Stimulated activated naive CD8-positive, alpha-beta T cell treated with anti-CD3 and anti-CD28 coated beads, Interleukin-15, amount 100 ng/mL, for 72 hours (primary cell): ENCODE data around the gene MACROD2.

Experiments used
- ATAC-seq: fragments of 150-1000 bp; cut with Tn5 transposase; 2 replicates; pipeline ENCODE4 v1.10.0; 2021; ENCODE audit warnings: mild to moderate bottlenecking, moderate library complexity
- DNase-seq, 2 donors: peaks; one replicate each; pipeline ENCODE4 v3.0.0; 2021 to 2022
- H3K27ac Mint-ChIP-seq, 2 donors: one replicate each; pipeline ENCODE4 v1.8.0; 2022; ENCODE audit warnings: mild to moderate bottlenecking in 2 of 2, mixed read lengths in 2 of 2, moderate library complexity in 2 of 2
- H3K27me3 Mint-ChIP-seq: one replicate; pipeline ENCODE4 v1.8.0; 2022; ENCODE audit warnings: mixed read lengths
- H3K4me1 Mint-ChIP-seq: one replicate; pipeline ENCODE4 v1.8.0; 2022; ENCODE audit warnings: mild to moderate bottlenecking, mixed read lengths
- H3K4me3 Mint-ChIP-seq, 2 donors: one replicate each; pipeline ENCODE4 v1.8.0; 2022; ENCODE audit warnings: mild to moderate bottlenecking in 2 of 2, mixed read lengths in 2 of 2, moderate library complexity in 1 of 2
- H3K9me3 Mint-ChIP-seq, 2 donors: one replicate each; pipeline ENCODE4 v1.8.0; 2022; ENCODE audit warnings: mixed read lengths in 2 of 2

MACROD2 gene

DNA sequence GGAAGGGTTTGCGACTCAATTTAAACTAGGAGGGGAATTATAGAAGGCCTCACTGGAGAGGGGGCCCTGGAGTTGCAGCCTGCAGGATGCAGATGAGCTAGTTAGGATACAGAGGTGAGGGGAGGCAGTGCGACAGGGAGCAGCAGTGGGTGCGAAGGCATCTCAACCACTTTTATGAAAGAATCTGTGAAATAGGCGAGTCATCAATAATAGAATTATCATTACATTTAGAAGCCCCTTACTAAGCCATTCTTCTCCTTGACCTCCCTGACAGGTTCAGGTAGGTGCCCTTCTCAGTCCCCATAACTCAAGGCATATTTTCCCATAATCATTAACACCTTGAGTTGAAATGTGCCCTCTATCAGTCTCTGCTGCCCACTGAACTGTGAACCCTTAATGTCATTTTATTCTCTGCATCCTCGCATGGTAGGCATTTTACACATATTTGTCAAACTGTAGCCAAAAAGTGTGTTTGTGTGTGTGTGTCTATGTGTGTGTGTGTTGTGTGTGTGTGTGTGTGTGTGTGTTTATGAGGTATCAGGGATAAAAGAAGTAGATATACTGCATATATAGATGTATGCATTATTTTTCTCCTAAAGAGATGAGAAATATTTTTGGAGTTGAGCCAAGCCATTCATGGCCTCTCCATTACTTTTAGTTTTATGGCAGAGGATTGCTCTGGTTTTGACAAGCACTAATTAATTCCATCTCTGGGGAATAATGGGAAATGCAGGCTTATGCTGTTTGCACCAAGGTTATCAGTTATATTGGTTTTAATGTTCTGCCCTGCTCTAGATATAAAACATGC, 1679.1 kb downstream of the MACROD2 start:
- H3K4me3 Mint-ChIP-seq: no peak overlapping the region
- H3K27me3 Mint-ChIP-seq: no peaks in the 10 kb centered on the region
- no peak for ATAC-seq
- H3K4me1 Mint-ChIP-seq: no peaks in the 10 kb centered on the region
- peaks cover 7 to 8% of the 10 kb centered on the region in 2 donors for H3K9me3 Mint-ChIP-seq
- H3K27ac Mint-ChIP-seq: no peak overlapping the region
- DNase-seq: no peak

- H3K27me3 Mint-ChIP-seq: no peaks in the 10 kb centered on the region
- peaks cover 5 to 7% of the 10 kb centered on the region in 2 donors for H3K9me3 Mint-ChIP-seq
- DNase-seq (no peak), ATAC-seq (no peak)
- H3K4me3 Mint-ChIP-seq: no peak overlapping the region
- no peak overlapping the region for H3K27ac Mint-ChIP-seq
- no peaks in the 10 kb centered on the region for H3K4me1 Mint-ChIP-seq
These were observed 1679.8 kb downstream of the MACROD2 start for GRCh38 chr20:15675061-15675514.

- DNase-seq (no peak), ATAC-seq (no peak)
- no peak overlapping the region for H3K4me3 Mint-ChIP-seq
- H3K27ac Mint-ChIP-seq: no peak overlapping the region
- no peaks in the 10 kb centered on the region for H3K27me3 Mint-ChIP-seq
- no peaks in the 10 kb centered on the region for H3K4me1 Mint-ChIP-seq
- peaks cover 10 to 15% of the 10 kb centered on the region in 2 donors for H3K9me3 Mint-ChIP-seq
These were observed 1680.6 kb downstream of the MACROD2 start for GRCh38 chr20:15675813-15676484.

DNA sequence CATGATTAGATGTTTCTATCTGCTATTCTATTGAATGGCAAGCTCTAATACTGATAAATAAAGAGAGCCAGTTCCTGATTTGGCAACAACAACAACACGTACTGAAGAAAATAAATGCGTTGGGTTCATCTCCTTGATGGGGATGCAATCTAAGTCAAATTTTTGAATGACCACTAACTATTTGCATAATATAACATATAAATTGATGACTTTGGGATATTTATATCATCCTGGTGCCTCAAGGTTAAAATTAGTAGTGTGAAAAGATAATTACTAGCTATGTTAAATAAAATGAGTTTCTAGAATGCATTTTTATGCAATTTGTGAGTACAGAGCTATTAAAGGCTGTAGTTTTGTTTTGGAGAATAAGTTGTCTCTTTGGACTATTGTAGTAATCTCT, 1681.5 kb downstream of the MACROD2 start:
- ATAC-seq: no peak

GRCh38 chr20:15682690-15683089, 1687.4 kb downstream of the MACROD2 start:
- H3K4me1 Mint-ChIP-seq: no peaks in the 10 kb centered on the region
- no peak overlapping the region for H3K27ac Mint-ChIP-seq
- no peak overlapping the region for H3K4me3 Mint-ChIP-seq
- no peaks in the 10 kb centered on the region for H3K27me3 Mint-ChIP-seq
- DNase-seq (no peak), ATAC-seq (no peak)
- peaks cover 5 to 25% of the 10 kb centered on the region in 2 donors for H3K9me3 Mint-ChIP-seq

More for the DNA sequence above, 1681.5 kb downstream of the MACROD2 start:
- peaks cover 5 to 19% of the 10 kb centered on the region in 2 donors for H3K9me3 Mint-ChIP-seq
- no peak overlapping the region for H3K27ac Mint-ChIP-seq
- no peaks in the 10 kb centered on the region for H3K27me3 Mint-ChIP-seq
- H3K4me1 Mint-ChIP-seq: no peaks in the 10 kb centered on the region
- no peak for DNase-seq
- H3K4me3 Mint-ChIP-seq: no peak overlapping the region

DNA sequence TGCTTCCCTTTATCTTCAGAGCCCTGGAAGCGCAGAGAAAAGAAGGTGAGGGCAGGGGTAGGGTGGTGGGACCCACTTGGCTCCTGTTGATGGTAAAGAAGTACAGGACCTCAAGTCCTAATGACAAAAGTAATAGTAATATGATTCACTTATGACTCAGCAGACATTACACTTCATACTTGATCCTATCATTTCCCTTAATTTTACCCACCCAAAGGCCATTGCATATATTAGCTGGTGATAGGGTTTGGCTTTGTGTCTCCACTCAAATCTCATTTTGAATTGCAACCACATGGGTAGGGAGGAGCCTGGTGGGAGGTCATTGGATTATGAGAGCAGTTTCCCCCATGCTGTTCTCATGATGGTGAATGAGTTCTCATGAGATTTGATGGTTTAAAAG, 1697.3 kb downstream of the MACROD2 start:
- ATAC-seq (no peak), DNase-seq (no peak)
- Mint-ChIP-seq H3K4me3 (no peak overlapping the region), H3K4me1 (no peaks in the 10 kb centered on the region), H3K9me3 (peaks cover 4 to 32% of the 10 kb centered on the region in 2 donors), H3K27ac (no peak overlapping the region), H3K27me3 (no peaks in the 10 kb centered on the region)

- H3K4me1 Mint-ChIP-seq: no peaks in the 10 kb centered on the region
- ATAC-seq: no peak
- no peak for DNase-seq
- no peaks in the 10 kb centered on the region for H3K27me3 Mint-ChIP-seq
- H3K9me3 Mint-ChIP-seq: peaks cover 0 to 5% of the 10 kb centered on the region in 2 donors
- H3K27ac Mint-ChIP-seq: no peak overlapping the region
- no peak overlapping the region for H3K4me3 Mint-ChIP-seq
These were observed 1704.3 kb downstream of the MACROD2 start for GRCh38 chr20:15699431-15700146.

DNA sequence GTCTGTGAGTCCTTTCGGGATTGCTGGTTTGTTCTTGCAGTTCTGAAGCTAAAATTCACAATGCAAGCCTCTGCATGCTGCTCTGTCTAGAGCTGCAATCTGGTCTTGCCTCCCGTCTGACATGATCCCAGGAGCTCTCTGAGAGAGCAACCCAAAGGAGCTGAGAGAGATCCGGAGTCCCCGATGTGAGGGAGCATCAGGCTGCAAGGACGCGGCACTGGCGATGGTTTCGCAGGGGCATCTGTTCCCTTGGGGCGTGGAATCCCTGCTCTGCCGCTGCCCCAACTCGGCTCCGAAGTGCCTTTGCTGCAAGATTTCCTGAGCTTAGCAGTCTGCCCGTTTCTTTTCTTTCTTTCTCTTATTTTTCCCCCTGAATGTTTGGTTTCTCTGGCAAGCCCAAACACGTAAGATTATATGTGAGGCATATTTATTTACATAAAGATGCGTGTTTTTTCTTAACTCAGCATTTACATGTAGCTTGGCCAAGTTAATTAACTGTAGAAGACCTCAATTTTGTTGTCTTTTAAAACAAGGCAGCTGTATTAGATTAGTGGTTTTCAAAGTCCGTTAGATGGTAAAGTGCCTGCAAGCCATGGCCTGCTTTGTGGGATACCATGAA, 1704.9 kb downstream of the MACROD2 start:
- no peak overlapping the region for H3K4me3 Mint-ChIP-seq
- H3K27ac Mint-ChIP-seq: no peak overlapping the region
- peaks cover 0 to 5% of the 10 kb centered on the region in 2 donors for H3K9me3 Mint-ChIP-seq
- no peak for DNase-seq
- no peaks in the 10 kb centered on the region for H3K4me1 Mint-ChIP-seq
- H3K27me3 Mint-ChIP-seq: no peaks in the 10 kb centered on the region
- ATAC-seq: no peak

- Mint-ChIP-seq H3K9me3 (peaks cover 0 to 5% of the 10 kb centered on the region in 2 donors), H3K27ac (no peak overlapping the region), H3K4me1 (no peaks in the 10 kb centered on the region), H3K4me3 (no peak overlapping the region), H3K27me3 (no peaks in the 10 kb centered on the region)
- DNase-seq: no peak
- ATAC-seq: no peak
These were observed 1706.8 kb downstream of the MACROD2 start for GRCh38 chr20:15702161-15702560.

GRCh38 chr20:15703171-15703911, 1708.0 kb downstream of the MACROD2 start:
- H3K9me3 Mint-ChIP-seq: peaks cover 0 to 5% of the 10 kb centered on the region in 2 donors
- H3K27me3 Mint-ChIP-seq: no peaks in the 10 kb centered on the region
- ATAC-seq (no peak), DNase-seq (no peak)
- H3K4me1 Mint-ChIP-seq: no peaks in the 10 kb centered on the region
- no peak overlapping the region for H3K27ac Mint-ChIP-seq
- no peak overlapping the region for H3K4me3 Mint-ChIP-seq

- ATAC-seq (no peak), DNase-seq (no peak)
- Mint-ChIP-seq H3K9me3 (peaks cover 0 to 5% of the 10 kb centered on the region in 2 donors), H3K27me3 (no peaks in the 10 kb centered on the region), H3K4me3 (no peak overlapping the region), H3K27ac (no peak overlapping the region), H3K4me1 (no peaks in the 10 kb centered on the region)
These were observed 1710.7 kb downstream of the MACROD2 start for GRCh38 chr20:15705975-15706374.

DNA sequence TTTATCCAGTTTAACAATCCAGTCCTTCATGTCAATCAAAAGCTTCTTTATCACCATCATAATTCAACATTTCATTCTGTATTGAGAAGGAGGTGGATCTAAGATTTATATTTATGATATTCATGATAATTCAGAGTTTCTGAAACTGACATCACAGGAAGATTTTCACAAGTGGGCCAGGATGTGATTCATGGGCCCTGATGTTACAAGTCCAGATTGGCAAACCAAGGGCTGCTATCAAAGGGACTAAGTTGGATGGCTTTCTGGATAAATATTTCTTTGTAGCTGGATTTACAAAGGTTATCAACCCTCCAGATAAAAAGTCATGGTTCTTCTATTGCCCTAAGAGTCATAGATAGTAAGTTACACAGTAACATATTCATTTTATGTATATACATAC, 1711.4 kb downstream of the MACROD2 start:
- no peak for DNase-seq
- H3K9me3 Mint-ChIP-seq: peaks cover 0 to 5% of the 10 kb centered on the region in 2 donors
- H3K27ac Mint-ChIP-seq: no peak overlapping the region
- no peak for ATAC-seq
- no peak overlapping the region for H3K4me3 Mint-ChIP-seq
- no peaks in the 10 kb centered on the region for H3K4me1 Mint-ChIP-seq
- no peaks in the 10 kb centered on the region for H3K27me3 Mint-ChIP-seq

DNA sequence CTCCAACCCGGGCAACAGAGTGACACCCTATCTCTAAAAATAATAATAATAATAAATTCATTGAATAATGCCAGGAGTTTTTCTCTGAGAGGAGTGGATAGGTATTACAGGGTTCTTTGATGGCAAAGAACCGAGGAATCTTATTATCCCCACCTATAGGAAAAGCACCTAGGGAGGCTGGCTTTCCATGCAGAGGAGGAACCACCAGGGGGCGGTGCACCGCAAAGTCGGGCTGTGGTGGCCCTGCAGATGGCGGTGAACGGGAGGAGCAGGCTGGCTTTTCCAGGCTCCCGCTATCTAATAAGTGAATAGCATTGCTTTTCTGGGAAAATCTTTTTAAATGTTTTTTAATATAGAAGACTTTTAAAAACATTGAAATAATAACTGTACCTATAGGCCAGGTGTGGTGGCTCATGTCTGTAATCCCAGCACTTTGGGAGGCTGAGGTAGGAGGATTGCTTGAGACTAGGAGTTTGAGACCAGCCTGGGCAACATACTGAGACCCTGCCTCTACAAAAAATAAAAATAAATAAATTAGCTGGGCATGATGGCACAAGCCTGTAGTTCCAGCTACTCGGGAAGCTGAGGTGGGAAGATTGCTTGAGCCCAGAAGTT, 1713.8 kb downstream of the MACROD2 start:
- Mint-ChIP-seq H3K4me1 (no peaks in the 10 kb centered on the region), H3K9me3 (peaks cover 3 to 10% of the 10 kb centered on the region in 2 donors), H3K27me3 (no peaks in the 10 kb centered on the region), H3K27ac (no peak overlapping the region), H3K4me3 (no peak overlapping the region)
- ATAC-seq: no peak
- DNase-seq: peak; percentile 11 to 19

DNA sequence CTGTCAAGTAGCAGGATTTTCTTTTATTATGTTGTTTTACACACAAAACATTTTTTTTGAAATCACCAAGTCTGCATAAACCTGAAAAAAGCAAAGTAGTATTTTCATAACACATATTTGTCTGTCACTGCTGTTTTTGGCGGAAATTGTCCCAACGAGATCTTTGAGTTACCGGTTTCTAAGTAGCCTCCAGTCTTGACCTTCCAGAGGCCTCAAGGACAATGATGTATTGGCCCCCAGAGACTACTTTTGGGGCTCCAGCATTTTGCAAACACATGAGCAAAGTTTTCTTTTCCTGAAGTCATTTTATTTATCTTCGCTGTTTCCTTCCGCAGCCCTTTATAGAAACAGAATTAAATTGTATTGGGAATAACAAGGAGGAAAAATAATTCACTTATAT, 1715.3 kb downstream of the MACROD2 start:
- Mint-ChIP-seq H3K27me3 (no peaks in the 10 kb centered on the region), H3K4me1 (no peaks in the 10 kb centered on the region), H3K9me3 (peaks cover 0 to 10% of the 10 kb centered on the region in 2 donors), H3K4me3 (no peak overlapping the region), H3K27ac (no peak overlapping the region)
- ATAC-seq (no peak), DNase-seq (no peak)
